SU-DHL-6 (cell line): Measurements from ENCODE around the gene F2.

Experiments used
- H2AFZ ChIP-seq: fragments of 200-600 bp; sonication (generic); 2 replicates; pipeline ENCODE4 v1.6.1; 2014; ENCODE audit warnings: low read depth, mild to moderate bottlenecking, moderate library complexity, mixed read lengths, antibody characterized with exemption, low read length; ENCODE audit not compliant: severe bottlenecking
- H3F3A ChIP-seq: fragments of 200-600 bp; shearing (Covaris generic); 2 replicates; pipeline ENCODE4 v1.6.0; 2016; ENCODE audit warnings: antibody characterized with exemption, mild to moderate bottlenecking; ENCODE audit not compliant: insufficient read depth
- H3K27ac ChIP-seq: fragments of 200-600 bp; sonication (generic); 2 replicates; pipeline ENCODE4 v1.5.1; 2016; ENCODE audit warnings: low read depth, mild to moderate bottlenecking, low read length, moderate library complexity, mixed read lengths
- H3K27me3 ChIP-seq: fragments of 200-600 bp; sonication (generic), shearing (Covaris generic); 2 replicates; pipeline ENCODE4 v1.6.0; 2014; ENCODE audit warnings: mild to moderate bottlenecking, low read length
- H3K36me3 ChIP-seq: fragments of 200-600 bp; sonication (generic); 2 replicates; pipeline ENCODE4 v1.6.1; 2014; ENCODE audit warnings: mild to moderate bottlenecking, low read length, mixed read lengths
- H3K4me2 ChIP-seq: fragments of 300-600, 200-600 bp; shearing (Covaris generic), sonication (generic); 2 replicates; pipeline ENCODE4 v1.6.0; 2014; ENCODE audit warnings: low read length, low read depth, mild to moderate bottlenecking; ENCODE audit not compliant: poor library complexity, severe bottlenecking
- H3K4me3 ChIP-seq: fragments of 200-600 bp; sonication (generic); 2 replicates; pipeline ENCODE4 v1.5.1; 2014; ENCODE audit warnings: antibody characterized with exemption, low read length, mild to moderate bottlenecking, mixed read lengths; ENCODE audit not compliant: insufficient read depth, poor library complexity, severe bottlenecking
- H3K79me2 ChIP-seq: fragments of 200-600 bp; sonication (generic); 2 replicates; pipeline ENCODE4 v1.6.1; 2014; ENCODE audit warnings: mild to moderate bottlenecking, low read length, moderate library complexity; ENCODE audit not compliant: insufficient read depth
- H3K9ac ChIP-seq: fragments of 200-600 bp; sonication (generic); 2 replicates; pipeline ENCODE4 v1.7.0; 2014; ENCODE audit warnings: mild to moderate bottlenecking, low read length
- H3K9me2 ChIP-seq: fragments of 200-600 bp; sonication (generic); replicated peaks from 2 replicates; pipeline ENCODE4 v1.6.1; 2014; ENCODE audit warnings: low read length; ENCODE audit not compliant: insufficient read depth
- H3K9me3 ChIP-seq: fragments of 200-600 bp; sonication (generic); 2 replicates; pipeline ENCODE4 v1.6.1; 2014; ENCODE audit warnings: low read length, mixed read lengths; ENCODE audit not compliant: insufficient read depth
- H4K20me1 ChIP-seq: fragments of 200-600 bp; sonication (generic); 2 replicates; pipeline ENCODE4 v1.6.1; 2014; ENCODE audit warnings: low read depth, mild to moderate bottlenecking, antibody characterized with exemption, low read length, moderate library complexity, mixed read lengths
- EZH2phosphoT487 ChIP-seq: fragments of 200-600 bp; sonication (generic), shearing (Covaris generic); conservative IDR thresholded peaks from 2 replicates; pipeline ENCODE4 v1.6.1; 2018; ENCODE audit warnings: mild to moderate bottlenecking, antibody characterized with exemption, low read length, moderate library complexity, mixed read lengths
- TF ChIP-seq, protein P1 (sequence below): fragments of 200-600 bp; sonication (generic); IDR thresholded peaks from one replicate; pipeline ENCODE4 v1.5.1; 2017; ENCODE audit warnings: antibody characterized with exemption, mild to moderate bottlenecking, low read length, moderate library complexity; ENCODE audit not compliant: insufficient read depth, poor library complexity, severe bottlenecking

Gene F2

DNA sequence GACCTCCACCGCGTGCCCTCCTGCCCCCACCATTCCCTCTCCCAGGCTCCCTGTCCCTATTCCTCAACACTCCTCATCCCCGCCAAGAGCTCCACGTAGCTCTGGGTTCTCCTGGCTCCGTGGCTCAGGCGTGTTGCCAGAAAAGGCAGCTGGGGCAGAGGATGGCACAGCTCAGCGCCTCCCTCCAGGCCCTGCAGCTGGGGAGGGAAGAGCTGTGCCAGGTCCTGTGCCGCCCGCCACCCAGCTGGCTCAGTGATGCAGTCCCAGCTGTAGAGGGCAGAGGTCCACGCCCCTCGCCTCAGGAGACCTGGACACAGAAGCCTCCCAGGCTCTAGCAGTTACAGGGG, 22.8 kb upstream of the F2 start:
- peaks cover 22% of the 10 kb centered on the region for H3K79me2 ChIP-seq
- no peaks in the 10 kb centered on the region for H3K36me3 ChIP-seq
- no peaks in the 10 kb centered on the region for H3K9me2 ChIP-seq
- TF ChIP-seq EZH2phosphoT487, result no peak
- TF ChIP-seq, protein P1, sequence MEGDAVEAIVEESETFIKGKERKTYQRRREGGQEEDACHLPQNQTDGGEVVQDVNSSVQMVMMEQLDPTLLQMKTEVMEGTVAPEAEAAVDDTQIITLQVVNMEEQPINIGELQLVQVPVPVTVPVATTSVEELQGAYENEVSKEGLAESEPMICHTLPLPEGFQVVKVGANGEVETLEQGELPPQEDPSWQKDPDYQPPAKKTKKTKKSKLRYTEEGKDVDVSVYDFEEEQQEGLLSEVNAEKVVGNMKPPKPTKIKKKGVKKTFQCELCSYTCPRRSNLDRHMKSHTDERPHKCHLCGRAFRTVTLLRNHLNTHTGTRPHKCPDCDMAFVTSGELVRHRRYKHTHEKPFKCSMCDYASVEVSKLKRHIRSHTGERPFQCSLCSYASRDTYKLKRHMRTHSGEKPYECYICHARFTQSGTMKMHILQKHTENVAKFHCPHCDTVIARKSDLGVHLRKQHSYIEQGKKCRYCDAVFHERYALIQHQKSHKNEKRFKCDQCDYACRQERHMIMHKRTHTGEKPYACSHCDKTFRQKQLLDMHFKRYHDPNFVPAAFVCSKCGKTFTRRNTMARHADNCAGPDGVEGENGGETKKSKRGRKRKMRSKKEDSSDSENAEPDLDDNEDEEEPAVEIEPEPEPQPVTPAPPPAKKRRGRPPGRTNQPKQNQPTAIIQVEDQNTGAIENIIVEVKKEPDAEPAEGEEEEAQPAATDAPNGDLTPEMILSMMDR, result no peak
- no peak overlapping the region for H3K27ac ChIP-seq
- no peak overlapping the region for H2AFZ ChIP-seq
- H3K9me3 ChIP-seq, result no peaks in the 10 kb centered on the region
- H3K4me2 ChIP-seq, result no peak overlapping the region
- H3K4me3 ChIP-seq, result no peak overlapping the region
- no peaks in the 10 kb centered on the region for H3F3A ChIP-seq
- H4K20me1 ChIP-seq, result no peaks in the 10 kb centered on the region
- H3K9ac ChIP-seq, result no peak overlapping the region
- H3K27me3 ChIP-seq, result no peaks in the 10 kb centered on the region

DNA sequence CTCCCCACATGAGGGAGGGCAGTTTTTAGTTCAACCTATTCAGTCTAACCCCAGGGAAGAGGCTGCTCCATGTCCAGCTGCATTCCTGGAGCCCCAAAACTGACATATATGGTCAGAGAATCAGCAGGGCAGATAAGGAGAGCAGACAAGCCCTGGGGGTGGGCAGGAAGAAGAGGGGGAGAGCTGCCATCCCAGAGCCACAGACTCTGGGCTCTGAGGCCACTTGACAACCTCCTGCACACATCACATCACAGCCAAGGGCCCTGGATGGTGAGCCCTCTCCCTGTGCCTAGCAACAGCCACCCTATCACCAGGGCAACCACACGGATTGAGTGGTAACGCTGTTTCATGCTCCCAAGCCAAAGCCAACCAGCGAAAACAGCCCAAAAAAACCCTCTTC, 21.7 kb upstream of the F2 start:
- TF ChIP-seq EZH2phosphoT487, result no peak
- TF ChIP-seq, protein P1, result no peak
- Histone ChIP-seq H3K9ac (no peak overlapping the region), H3K79me2 (peaks cover 33% of the 10 kb centered on the region)

DNA sequence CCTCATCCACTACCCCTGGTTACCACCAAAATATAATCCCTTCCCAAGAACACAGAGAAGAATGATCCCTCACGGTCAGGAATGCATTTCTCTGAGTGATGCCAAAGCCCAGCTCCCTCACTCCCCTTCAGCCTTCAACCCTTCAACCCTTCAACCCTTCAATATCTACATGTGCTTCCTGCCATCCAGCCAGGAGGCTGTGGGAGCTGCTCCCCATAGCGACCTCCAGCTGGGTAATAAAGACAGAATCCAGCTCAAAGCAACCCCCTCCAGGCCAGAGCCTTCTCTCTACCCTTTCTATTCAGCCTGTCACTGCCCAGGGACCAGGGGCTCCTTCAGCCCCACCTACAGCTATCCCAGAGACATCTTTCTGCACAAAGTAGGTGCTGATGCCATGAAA, 21.3 kb upstream of the F2 start:
- no peak overlapping the region for H2AFZ ChIP-seq
- H3F3A ChIP-seq, result no peaks in the 10 kb centered on the region
- H3K27ac ChIP-seq, result no peak overlapping the region
- H3K4me2 ChIP-seq, result no peak overlapping the region
- no peak overlapping the region for H3K9ac ChIP-seq
- no peaks in the 10 kb centered on the region for H3K9me2 ChIP-seq
- H3K79me2 ChIP-seq, result peaks cover 37% of the 10 kb centered on the region
- H3K4me3 ChIP-seq, result no peak overlapping the region
- no peaks in the 10 kb centered on the region for H3K36me3 ChIP-seq
- no peaks in the 10 kb centered on the region for H4K20me1 ChIP-seq
- TF ChIP-seq, protein P1, result no peak
- TF ChIP-seq EZH2phosphoT487, result no peak
- H3K27me3 ChIP-seq, result no peaks in the 10 kb centered on the region
- no peaks in the 10 kb centered on the region for H3K9me3 ChIP-seq

More for the DNA sequence above, 21.7 kb upstream of the F2 start:
- Histone ChIP-seq H2AFZ (no peak overlapping the region), H3K9me3 (no peaks in the 10 kb centered on the region), H3K4me3 (no peak overlapping the region), H3K27ac (no peak overlapping the region), H3K27me3 (no peaks in the 10 kb centered on the region), H4K20me1 (no peaks in the 10 kb centered on the region), H3K9me2 (no peaks in the 10 kb centered on the region), H3K36me3 (no peaks in the 10 kb centered on the region), H3F3A (no peaks in the 10 kb centered on the region), H3K4me2 (no peak overlapping the region)

DNA sequence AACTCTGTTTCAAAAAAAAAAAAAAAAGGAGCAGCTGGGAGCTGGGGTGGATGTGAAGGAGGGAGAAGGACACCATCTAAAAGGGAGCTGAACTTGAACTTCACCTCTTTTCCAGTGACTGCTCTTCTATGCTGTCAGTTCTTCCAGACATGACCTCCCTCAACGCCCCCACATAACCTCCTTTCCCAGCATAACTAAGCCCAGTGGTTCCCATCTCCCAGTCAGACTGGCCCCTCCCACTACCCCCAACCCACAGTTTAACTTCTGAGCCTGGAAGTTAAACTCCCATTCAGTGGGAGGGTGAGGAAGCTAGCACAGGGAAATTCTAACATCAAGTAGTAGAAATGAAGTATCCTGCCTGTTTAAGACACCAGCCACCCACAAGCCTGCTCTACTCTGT, 20.4 kb upstream of the F2 start:
- Histone ChIP-seq H3K36me3 (no peaks in the 10 kb centered on the region), H3K27ac (no peak overlapping the region), H3K9me2 (no peaks in the 10 kb centered on the region), H3K9ac (no peak overlapping the region), H4K20me1 (no peaks in the 10 kb centered on the region), H2AFZ (no peak overlapping the region), H3F3A (no peaks in the 10 kb centered on the region), H3K79me2 (peaks cover 38% of the 10 kb centered on the region), H3K9me3 (no peaks in the 10 kb centered on the region), H3K4me3 (no peak overlapping the region), H3K27me3 (no peaks in the 10 kb centered on the region), H3K4me2 (peak overlapping the region; percentile 30)
- no peak for TF ChIP-seq EZH2phosphoT487
- TF ChIP-seq, protein P1, result no peak
